Suprapubic skin (tissue), 4 donors: ENCODE data around the gene PKP2. TPM values are rescaled to one million over a fixed set of nuclear protein-coding genes. Genes with fewer than 3 reads are reported as not detected.

Experiments used
- DNase-seq, 2 donors: peaks; one replicate each; pipeline ENCODE4 v3.0.0-alpha.2; 2019; ENCODE audit warnings: low spot score in 2 of 2
- H3K27ac ChIP-seq: fragments of 200-600 bp; sonication (generic); one replicate; pipeline ENCODE4 v1.5.1; 2019
- H3K27me3 ChIP-seq: fragments of 200-600 bp; sonication (generic); one replicate; pipeline ENCODE4 v1.5.1; 2019
- H3K36me3 ChIP-seq: fragments of 200-600 bp; sonication (generic); one replicate; pipeline ENCODE4 v1.5.1; 2019
- H3K4me1 ChIP-seq: fragments of 200-600 bp; sonication (generic); one replicate; pipeline ENCODE4 v1.5.1; 2019
- H3K4me3 ChIP-seq: fragments of 200-600 bp; sonication (generic); one replicate; pipeline ENCODE4 v1.5.1; 2019; ENCODE audit warnings: mild to moderate bottlenecking
- H3K9me3 ChIP-seq: fragments of 200-600 bp; sonication (generic); one replicate; pipeline ENCODE4 v1.5.1; 2019
- EP300 ChIP-seq: sonication (generic); formaldehyde crosslinking; IDR thresholded peaks from one replicate; pipeline ENCODE4 v1.6.1; 2017; ENCODE audit warnings: antibody characterized with exemption
- POLR2A ChIP-seq, 2 donors: fragments of 450-650 bp; IDR thresholded peaks; one replicate each; pipeline ENCODE4 v1.6.1; 2017; ENCODE audit warnings: antibody characterized with exemption in 2 of 2, mild to moderate bottlenecking in 2 of 2, moderate library complexity in 2 of 2
- POLR2AphosphoS5 ChIP-seq, 3 donors: sonication (generic); formaldehyde crosslinking; IDR thresholded peaks; one replicate each; pipeline ENCODE4 v1.6.1; 2017; ENCODE audit warnings: antibody characterized with exemption in 3 of 3
- WGBS: methylation state at CpG from one replicate; pipeline ENCODE4 v1.1.5; 2018; 5-methylcytosine and 5-hydroxymethylcytosine counted together
- total RNA-seq, 4 donors: library from RNA; depleted of rRNA; stranded (reverse); fragments of >200 nt; gene quantifications; one replicate each; pipeline ENCODE4 v1.1.0, GENCODE V29; 2016
- TF ChIP-seq, protein P1 (sequence below), 2 donors: fragments of 200-600 bp in 1 of 2; fragments of 450-650 bp in 1 of 2; sonication (generic) in 1 of 2; IDR thresholded peaks; one replicate each; pipeline ENCODE4 v1.5.1; 2016 to 2019; ENCODE audit warnings: antibody characterized with exemption in 2 of 2, mild to moderate bottlenecking in 1 of 2, moderate library complexity in 1 of 2

PKP2 gene
- total RNA-seq, 4 donors from 2014 or later, result 5.4 to 16.3 (median 6.0) TPM

DNA sequence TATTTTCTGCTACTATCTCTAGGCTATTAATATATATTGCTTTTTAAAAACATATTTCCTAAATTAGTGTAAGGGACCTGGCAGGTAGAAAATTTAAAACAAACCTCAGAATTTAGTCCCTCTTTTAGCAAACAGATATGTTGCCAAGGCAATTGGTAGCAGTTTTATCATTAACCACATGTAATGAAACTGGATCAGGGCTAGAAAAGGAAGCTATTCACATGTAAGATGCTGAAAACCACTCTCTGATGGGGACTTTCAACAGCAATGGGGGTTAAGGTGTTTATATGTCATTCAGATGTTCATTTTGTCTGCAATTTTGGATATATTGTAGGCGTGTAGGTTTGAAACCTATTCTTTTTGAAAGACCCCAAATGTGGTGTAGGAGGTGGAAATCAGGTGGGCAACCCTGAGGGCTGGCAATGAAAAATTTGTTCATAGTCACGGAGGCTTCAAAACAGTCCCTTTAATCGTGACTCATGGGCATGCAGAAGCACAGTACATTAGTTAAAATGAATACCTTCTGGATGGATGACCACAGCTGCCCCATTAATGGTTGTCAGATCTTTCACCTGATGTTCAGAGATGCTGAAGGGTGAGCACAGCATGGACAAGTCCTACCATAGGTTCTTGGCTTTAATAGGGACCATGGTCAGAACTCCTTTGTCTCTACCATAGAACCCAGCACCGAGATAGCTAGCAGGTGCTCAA lies 5.9 kb upstream of the PKP2 start:
- TF ChIP-seq EP300 (no peak), POLR2A (IDR thresholded peaks at IDR 0.05) (no peak), POLR2AphosphoS5 (IDR thresholded peaks at IDR 0.05) (no peak)
- TF ChIP-seq, protein P1, sequence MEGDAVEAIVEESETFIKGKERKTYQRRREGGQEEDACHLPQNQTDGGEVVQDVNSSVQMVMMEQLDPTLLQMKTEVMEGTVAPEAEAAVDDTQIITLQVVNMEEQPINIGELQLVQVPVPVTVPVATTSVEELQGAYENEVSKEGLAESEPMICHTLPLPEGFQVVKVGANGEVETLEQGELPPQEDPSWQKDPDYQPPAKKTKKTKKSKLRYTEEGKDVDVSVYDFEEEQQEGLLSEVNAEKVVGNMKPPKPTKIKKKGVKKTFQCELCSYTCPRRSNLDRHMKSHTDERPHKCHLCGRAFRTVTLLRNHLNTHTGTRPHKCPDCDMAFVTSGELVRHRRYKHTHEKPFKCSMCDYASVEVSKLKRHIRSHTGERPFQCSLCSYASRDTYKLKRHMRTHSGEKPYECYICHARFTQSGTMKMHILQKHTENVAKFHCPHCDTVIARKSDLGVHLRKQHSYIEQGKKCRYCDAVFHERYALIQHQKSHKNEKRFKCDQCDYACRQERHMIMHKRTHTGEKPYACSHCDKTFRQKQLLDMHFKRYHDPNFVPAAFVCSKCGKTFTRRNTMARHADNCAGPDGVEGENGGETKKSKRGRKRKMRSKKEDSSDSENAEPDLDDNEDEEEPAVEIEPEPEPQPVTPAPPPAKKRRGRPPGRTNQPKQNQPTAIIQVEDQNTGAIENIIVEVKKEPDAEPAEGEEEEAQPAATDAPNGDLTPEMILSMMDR (IDR thresholded peaks at IDR 0.05), result no peak
- H3K9me3 ChIP-seq, result no peaks in the 10 kb centered on the region
- no peaks in the 10 kb centered on the region for H3K27me3 ChIP-seq
- no peak for DNase-seq
- no peak overlapping the region for H3K27ac ChIP-seq
- peaks cover 2% of the 10 kb centered on the region for H3K4me1 ChIP-seq
- H3K4me3 ChIP-seq, result no peak overlapping the region
- H3K36me3 ChIP-seq, result no peaks in the 10 kb centered on the region
- 89% methylated on average over 4 of the region's 4 CpGs for WGBS

GRCh38 chr12:32901553-32901952 lies 5.0 kb upstream of the PKP2 start:
- Histone ChIP-seq H3K4me1 (peaks cover 8% of the 10 kb centered on the region), H3K4me3 (no peak overlapping the region), H3K27me3 (no peaks in the 10 kb centered on the region), H3K9me3 (no peaks in the 10 kb centered on the region), H3K36me3 (no peaks in the 10 kb centered on the region), H3K27ac (no peak overlapping the region)
- DNase-seq, result no peak
- TF ChIP-seq EP300, result no peak
- TF ChIP-seq POLR2AphosphoS5 (IDR thresholded peaks at IDR 0.05), result no peak
- TF ChIP-seq POLR2A (IDR thresholded peaks at IDR 0.05), result no peak
- TF ChIP-seq, protein P1 (IDR thresholded peaks at IDR 0.05), result no peak
- WGBS, result 41% methylated on average over 4 of the region's 4 CpGs

- Histone ChIP-seq H3K27me3 (no peaks in the 10 kb centered on the region), H3K4me1 (peaks cover 38% of the 10 kb centered on the region), H3K4me3 (no peak overlapping the region), H3K9me3 (no peaks in the 10 kb centered on the region), H3K36me3 (no peaks in the 10 kb centered on the region), H3K27ac (peak overlapping the region; percentile 76)
- TF ChIP-seq POLR2AphosphoS5 (IDR thresholded peaks at IDR 0.05) (no peak), EP300 (no peak), POLR2A (IDR thresholded peaks at IDR 0.05) (no peak)
- TF ChIP-seq, protein P1 (IDR thresholded peaks at IDR 0.05), result no peak
- WGBS, result 76% methylated on average over 10 of the region's 10 CpGs
- no peak for DNase-seq
These were observed 1.4 kb upstream of the PKP2 start for GRCh38 chr12:32897687-32898573.

DNA sequence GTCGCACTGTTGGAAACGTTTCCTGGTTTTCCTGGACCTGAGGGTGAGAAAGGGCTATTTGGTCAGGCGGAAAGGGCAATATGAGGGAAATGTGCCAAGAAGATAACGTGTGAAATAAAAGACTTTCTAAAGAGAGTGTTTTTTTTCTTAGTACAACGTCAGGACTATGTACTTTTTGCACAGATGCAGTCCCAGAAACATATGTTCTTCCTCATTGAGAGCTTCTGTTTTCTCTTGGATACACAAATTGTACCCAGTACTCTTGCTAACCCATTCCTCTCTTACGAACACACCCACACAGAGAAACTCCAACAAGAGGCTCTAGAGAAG lies 669 bp upstream of the PKP2 start:
- 5% methylated on average over 6 of the region's 6 CpGs for WGBS
- no peaks in the 10 kb centered on the region for H3K36me3 ChIP-seq
- TF ChIP-seq, protein P1 (IDR thresholded peaks at IDR 0.05), result no peak
- no peaks in the 10 kb centered on the region for H3K27me3 ChIP-seq
- H3K27ac ChIP-seq, result peak overlapping the region; percentile 76
- H3K4me1 ChIP-seq, result peaks cover 43% of the 10 kb centered on the region
- no peaks in the 10 kb centered on the region for H3K9me3 ChIP-seq
- H3K4me3 ChIP-seq, result peak overlapping the region; percentile 77
- DNase-seq, result no peak

- H3K4me1 ChIP-seq, result peaks cover 43% of the 10 kb centered on the region
- DNase-seq, result no peak
- H3K4me3 ChIP-seq, result peak overlapping the region; percentile 77
- no peaks in the 10 kb centered on the region for H3K36me3 ChIP-seq
- H3K9me3 ChIP-seq, result no peaks in the 10 kb centered on the region
- 4% methylated on average over 28 of the region's 28 CpGs for WGBS
- no peak for TF ChIP-seq EP300
- no peak for TF ChIP-seq POLR2A (IDR thresholded peaks at IDR 0.05)
- TF ChIP-seq POLR2AphosphoS5 (IDR thresholded peaks at IDR 0.05), result no peak
- TF ChIP-seq, protein P1 (IDR thresholded peaks at IDR 0.05), result no peak
- H3K27ac ChIP-seq, result peak overlapping the region; percentile 76
- no peaks in the 10 kb centered on the region for H3K27me3 ChIP-seq
These were observed 717 bp downstream of the PKP2 start for GRCh38 chr12:32895688-32896431.
